Measurements from ENCODE around the gene SCAP.
"Not testable (repeated sequence)": the region's sequence is repeated elsewhere in the genome, so short reads cannot be mapped to it uniquely, and the experiment has no call there.

The SCAP gene

DNA sequence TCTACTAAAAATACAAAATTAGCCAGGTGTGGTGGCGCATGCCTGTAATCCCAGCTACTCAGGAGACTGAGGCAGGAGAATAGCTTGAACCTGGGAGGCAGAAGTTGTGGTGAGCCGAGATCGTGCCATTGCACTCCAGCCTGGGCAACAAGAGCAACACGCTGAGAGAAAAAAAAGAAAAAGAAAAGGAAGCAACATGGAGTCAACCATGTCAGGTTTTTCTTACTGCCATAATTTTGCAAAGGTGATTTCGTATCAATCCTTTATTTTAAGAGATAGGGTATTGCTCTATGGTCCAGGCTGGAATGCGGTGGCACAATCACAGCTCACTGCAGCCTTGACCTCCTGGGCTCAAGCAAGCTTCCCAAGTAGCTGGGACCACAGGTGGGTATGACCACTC lies 4.5 kb upstream of the SCAP start:
- DNase-seq, result not testable (repeated sequence)

DNA sequence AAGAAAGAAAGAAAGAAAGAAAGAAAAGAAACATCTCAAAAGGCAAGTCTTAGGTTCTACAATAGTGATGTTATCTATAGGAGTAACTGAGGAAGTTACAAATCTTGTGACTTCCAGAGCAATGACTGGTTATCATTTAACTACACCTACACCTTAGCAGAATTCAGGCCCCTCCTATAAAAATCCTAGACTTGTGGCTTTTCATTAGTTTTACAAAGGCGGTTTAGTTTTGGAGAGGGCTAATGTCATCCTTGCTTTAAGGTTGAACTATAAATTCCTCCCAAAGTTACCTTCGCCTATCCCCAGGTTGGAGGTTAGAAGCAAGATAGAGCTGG lies 4.1 kb upstream of the SCAP start:
- DNase-seq, result no peak

DNA sequence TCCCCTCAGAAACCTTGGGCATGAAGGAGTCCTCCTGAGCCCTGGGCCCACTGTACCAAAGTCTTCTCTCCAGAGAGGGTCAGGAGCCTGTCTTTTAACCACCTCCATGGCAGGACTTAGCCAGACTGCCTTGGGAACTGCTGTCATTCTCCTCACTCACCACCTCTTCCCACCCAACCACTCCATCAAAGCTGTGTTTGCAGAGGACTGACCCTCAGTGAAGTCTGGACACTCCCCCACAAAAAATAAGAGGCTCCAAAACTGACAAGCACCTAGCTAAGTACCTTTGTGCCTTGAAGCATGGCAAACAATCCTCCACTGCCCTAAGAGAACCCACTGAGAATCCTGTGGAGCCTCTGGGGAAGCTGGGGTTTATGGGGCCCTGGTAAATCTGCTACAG lies 2.3 kb upstream of the SCAP start:
- no peak for DNase-seq

DNA sequence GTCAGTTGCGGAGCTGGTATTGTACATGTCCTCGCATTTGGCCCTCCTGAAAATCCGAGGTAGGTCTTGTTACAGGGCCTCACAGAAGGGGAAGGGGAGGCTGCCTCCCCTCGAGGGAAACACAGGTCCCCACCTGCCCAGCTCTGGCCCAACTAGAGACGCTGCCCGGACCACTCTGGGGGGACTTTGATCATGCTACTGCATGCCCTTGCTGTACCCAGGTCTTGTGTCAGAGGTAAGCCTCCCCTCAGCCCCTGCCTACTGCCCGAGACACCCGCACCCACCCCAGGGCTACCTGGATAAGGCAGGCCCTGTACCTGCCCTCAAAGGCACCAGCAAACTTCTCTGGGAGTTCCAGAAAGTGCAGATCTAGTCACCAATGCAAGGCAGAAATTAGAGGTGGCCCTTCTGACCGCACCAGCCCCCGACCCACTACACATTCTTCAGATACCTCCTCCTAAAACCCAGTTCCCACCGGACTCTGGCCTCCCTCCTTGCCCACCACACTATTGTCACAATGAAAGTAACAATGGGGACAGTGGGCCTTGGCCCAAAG lies 981 bp upstream of the SCAP start:
- DNase-seq, result no peak

DNA sequence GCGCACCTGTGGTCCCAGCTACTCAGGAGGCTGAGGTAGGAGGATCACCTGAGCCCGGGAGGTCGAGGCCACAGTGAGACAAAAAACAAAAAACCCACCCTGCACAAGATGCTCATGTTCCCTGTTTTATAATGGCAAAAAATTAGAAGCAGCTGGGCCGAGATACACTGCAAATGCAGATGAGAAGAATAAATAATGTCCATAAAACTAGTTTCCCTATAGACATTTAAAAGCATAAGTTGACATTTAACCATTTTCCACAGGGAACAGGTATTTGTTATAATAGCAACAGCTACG lies 537 bp upstream of the SCAP start:
- no peak for DNase-seq

DNA sequence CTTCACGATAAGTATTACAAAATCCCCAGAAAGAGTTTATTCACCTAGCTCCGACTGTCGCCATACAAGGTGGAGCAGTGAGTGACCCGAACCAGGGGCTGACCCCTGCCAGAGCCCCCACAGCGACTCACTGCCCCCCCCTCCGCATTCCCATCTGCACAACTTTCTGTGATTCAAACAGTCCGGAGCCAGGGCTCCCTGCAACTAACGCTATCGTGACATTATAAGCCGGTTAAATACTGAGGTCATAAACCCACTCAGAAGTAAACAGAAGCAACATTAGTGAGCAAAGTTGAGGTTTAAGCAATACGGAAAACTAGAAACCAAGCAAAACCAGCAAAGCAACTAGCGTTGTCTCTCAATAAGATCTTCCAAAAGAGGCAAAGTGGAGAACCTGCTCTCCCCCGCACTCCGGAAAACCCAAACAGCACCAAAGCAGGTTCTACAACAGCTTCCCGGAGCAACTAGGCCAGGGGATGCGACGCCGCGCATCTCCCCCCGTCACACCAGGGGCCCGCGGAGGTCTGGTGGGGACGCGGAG lies 642 bp downstream of the SCAP start:
- no peak for DNase-seq

DNA sequence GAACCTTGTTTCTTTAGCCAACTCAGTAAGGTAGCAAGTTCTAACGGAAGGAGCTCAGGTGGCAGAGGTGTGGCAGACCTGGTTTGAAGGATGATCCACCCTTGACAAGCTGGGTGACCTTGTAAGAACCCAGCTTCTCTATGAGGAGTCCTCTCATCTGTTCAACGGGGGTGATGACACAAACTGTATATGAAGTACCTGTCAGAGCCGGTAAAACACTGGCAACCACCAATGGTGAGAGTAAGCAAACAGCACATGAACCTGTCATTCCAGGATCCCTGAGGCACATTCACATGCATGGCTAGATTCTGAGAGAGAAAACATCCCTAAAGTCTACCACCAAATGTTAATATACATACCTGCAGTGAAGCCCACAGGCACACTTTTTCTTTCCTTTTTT lies 2.4 kb downstream of the SCAP start:
- DNase-seq, result no peak

DNA sequence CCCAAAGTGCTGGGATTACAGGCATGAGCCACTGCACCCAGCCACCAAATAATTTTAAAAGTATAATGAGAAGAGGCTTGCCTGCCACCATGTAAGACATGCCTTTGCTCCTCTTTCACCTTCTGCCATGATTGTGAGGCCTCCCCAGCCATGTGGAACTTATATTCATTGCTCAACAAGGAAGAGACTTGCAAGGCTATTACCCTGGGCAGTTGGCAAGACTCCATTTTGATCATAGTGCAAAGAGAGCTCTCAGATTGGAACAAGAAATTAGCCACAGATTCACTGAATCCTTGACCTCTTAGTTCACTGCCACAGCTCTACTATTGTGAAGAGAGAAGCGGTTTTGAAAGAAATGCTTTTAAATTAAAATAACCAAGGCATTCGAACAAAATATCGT lies 6.1 kb downstream of the SCAP start:
- no peak for DNase-seq

DNA sequence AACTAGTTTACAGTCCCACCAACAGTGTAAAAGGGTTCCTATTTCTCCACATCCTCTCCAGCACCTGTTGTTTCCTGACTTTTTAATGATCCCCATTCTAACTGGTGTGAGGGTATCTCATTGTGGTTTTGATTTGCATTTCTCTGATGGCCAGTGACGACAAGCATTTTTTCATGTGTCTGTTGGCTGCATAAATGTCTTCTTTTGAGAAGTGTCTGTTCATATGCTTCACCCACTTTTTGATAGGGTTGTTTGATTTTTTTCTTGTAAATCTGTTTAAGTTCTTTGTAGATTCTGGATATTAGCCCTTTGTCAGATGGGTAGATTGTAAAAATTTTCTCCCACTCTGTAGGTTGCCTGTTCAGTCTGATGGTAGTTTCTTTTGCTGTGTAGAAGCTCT lies 7.4 kb downstream of the SCAP start:
- DNase-seq, result not testable (repeated sequence)

DNA sequence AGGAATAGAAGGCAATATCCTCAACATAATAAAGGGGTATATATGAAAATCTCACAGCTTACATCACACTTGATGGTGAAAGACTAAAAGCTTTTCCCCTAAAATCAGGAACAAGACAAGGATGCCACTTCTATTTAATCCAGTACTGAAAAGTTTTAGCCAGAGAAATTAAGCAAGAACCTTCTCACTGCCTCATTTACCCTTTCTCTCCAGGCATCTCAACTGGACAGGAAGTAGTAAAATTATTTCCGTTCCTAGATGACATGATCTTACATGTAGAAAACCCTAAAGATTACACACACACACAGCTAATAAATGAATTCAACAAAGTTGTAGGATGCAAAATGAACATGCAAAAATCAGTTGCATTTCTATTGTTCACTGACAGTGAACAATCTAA lies 11.2 kb downstream of the SCAP start:
- DNase-seq, result no peak

DNA sequence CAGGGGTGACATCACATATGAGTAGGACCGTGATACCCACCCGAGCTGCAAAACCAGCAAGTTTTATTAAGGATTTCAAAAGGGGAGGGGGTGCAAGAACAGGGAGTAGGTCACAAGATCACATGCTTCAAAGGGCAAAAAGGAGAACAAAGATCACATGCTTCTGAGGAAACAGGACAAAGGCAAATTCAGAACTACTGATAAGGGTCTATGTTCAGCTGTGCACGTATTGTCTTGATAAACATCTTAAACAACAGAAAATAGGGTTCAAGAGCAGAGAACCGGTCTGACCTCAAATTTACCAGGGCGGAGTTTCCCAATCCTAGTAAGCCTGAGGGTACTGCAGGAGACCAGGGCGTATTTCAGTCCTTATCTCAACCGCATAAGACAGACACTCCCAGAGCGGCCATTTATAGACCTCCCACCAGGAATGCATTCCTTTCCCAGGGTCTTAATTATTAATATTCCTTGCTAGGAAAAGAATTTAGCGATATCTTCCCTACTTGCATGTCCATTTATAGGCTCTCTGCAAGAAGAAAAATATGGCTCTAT lies 16.1 kb downstream of the SCAP start:
- DNase-seq, result not testable (repeated sequence)

DNA sequence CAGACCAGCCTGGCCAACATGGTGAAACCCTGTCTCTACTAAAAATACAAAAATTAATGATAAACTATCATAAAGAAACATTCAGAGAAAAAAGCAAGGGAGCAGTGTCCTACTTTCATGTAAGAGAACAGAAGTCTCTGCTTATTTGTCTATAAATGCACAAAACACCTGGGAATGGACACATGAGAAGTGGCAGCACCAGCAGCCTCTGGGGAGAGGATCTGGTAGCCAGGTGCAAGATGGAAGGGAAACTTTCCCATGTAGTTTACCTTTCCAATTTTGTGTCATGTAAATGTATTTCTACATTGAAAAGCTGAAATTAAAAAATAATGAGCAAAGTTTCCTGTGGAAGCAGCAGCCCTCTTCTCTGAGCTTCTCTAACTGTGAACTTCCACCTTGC lies 18.8 kb downstream of the SCAP start:
- no peak for DNase-seq

DNA sequence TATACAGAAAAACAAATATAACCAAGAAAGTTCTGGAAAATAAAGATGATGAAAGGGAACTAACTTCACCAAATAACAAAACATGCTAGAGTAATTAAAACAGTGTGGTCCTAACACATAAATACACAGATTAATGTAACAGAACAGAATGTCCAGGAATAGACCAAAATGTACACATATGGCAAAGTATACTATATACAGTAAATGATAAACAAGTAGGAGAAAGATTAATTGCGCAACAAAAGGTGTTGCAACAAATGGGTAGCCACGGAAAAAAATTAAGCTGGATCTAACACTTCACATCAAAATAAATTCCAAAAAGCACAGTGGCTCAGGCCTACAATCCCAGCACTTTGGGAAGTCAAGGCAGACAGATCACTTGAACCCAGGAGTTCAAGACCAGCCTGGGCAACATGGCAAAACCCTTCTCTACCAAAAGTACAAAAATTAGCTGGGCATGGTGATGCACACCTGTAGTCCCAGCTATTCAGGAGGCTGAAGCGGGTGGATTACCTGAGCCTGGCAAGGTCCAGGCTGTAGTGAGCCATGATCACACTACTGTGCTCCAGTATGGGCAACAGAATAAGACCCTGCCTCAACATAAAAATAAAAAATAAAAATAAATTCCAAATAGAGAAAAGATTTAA lies 19.8 kb downstream of the SCAP start:
- no peak for DNase-seq

DNA sequence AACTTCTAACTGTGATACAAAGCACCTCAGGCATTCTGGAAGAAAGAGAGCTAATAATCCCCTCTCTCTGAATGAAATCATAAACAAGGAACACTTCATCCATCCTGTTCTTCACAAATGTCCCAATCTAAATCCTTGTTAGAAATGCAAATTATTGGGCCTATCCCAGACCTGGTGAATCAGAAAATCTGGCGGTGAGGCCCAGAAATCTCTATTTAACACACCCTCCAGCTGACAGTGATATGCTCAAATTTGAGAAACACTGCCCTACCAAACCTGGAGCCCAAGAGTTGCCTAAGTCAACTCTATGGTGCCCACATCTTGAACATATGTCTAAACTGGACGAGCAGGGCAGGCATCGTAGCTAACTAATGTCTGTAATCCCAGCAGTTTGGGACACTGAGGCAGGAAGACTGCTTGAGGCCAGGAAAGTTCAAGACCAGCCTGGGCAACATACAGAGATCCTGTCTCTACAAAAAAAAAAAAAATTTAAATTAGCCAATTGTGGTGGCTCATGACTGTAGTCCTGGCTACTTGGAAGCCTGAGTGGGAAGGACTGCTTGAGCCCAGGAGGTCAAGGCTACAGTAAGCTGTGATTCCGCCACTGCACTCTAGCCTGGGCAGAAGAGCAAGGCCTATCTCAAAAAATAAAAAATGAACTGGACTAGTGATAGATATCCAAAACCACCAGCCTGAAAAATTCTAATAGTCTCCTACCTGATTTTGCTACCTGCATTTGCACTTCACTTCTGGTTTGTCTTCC lies 23.1 kb downstream of the SCAP start:
- no peak for DNase-seq

DNA sequence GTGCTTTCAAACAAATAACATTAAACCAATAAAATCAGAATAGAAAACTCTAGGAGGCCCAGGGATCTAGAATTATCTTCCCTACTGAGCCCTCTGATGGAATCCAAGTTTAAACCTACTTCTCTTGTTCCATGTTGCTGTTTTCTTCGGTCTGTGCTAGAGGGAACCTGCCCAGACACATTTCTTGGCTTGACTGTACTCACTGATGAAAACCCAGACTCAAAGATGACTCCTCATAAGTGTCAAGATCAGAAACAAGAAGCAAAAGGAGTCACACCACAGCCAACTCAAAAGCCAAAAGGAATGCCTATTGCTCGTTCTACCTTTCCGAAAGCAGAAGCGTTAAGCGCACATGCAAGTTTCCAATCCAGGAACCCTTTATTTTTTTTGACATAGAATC lies 31.6 kb downstream of the SCAP start:
- DNase-seq, result no peak

DNA sequence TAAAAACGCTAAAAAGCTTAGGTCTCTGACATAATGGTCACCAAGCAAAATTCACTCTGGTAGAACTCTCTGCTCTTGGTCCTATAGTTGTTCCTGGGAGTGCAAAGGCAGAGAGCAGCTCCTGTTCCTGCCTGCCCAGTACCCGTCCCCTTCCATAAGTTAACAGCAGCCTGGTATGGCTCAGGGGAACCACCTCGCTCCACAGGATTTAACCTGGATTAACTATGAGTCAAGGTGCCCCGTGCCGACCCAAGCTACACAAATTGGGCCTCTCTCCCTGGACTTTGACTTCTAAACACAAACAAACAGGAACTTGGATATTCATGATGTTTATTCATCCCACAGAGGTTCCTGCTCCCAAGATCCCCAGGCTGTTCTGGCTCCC lies 32.1 kb downstream of the SCAP start:
- no peak for DNase-seq

DNA sequence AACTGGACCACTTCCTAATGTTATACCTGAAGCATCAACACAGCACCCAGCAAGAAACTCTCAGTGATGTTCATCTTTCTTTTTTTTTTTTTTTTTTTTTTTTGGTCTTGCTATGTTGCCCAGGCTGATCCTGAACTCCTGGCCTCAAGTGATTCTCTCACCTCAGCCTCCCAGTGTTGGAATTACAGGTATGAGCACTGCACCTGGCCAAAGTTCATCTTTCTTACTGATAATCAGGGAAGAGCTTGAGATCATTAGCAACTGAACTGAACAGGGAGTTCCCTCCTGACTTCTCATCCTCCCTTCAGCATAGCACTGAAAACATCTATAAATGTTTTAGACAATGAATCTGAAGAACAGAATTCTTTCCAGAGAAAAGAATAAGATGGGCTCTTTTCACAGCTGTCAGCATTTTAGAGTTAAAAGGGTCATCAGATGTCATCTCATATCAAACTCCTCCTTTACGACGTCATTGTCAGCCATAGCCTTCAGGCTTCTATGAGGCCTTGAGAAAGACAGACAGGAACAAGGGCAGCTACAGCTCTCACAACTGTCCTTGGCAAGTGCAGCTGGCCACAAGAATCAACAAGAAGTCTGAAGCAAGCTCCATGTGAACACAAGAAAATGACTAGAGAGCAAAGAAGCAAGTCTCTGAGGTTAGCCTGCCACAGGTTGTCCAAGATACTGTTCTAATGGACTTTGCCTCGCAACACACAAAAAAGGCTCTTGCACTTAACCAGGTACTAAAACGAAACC lies 33.8 kb downstream of the SCAP start:
- DNase-seq, result no peak

DNA sequence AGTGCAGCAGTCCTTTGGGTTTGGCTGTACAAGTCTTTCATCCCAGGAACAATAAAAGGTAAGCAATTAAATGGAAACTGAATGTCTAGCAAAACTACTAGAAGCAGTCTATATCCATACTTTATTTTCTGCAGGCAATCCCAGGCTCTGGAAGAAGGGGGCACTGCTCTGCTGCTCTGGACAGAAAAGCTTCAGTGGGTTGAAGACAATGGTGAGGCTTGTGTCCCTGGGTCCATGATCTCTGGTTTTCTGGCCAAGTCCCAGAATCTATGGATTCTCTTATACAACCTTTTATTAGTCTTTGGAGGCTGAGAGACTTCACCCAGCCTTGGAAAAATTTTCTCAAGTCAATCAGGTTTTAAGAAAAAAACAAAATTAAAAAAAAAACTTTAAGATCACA lies 35.6 kb downstream of the SCAP start:
- DNase-seq, result no peak

DNA sequence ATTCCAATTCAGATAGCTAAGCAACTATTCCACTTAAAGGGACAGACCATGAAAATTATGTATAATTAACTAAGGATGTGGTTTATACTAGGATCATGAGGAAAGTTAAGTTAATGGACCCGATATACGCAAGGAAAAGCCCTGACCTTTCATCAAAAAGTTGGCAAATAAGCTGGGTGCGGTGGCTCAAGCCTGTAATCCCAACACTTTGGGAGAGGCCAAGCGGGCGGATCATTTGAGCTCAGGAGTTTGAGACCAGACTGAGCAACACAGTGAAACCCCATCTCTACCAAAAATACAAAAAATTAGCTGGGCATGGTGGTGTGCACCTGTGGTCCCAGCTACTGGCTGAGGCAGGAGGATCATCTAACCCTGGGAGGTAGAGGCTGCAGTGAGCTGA lies 39.6 kb downstream of the SCAP start:
- DNase-seq, result no peak

DNA sequence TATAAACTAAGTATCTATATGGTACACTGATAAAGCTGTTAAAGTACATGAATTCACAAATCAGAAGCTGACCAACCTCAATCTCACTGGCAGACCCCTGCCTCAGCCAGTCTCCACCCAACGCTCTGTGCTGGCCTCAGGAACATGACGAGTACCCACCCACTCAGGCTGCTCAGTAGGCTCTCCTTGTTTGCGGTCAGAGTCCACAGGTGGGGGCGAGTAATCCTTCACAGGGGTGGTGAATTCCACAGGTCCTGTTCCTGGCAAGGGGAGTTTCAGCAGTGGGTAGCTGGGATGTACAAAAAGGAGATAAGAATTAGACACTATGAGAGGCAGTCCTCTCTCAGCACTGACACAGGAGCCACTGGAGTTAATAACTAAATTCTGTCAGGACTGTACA lies 40.9 kb downstream of the SCAP start:
- no peak for DNase-seq

DNA sequence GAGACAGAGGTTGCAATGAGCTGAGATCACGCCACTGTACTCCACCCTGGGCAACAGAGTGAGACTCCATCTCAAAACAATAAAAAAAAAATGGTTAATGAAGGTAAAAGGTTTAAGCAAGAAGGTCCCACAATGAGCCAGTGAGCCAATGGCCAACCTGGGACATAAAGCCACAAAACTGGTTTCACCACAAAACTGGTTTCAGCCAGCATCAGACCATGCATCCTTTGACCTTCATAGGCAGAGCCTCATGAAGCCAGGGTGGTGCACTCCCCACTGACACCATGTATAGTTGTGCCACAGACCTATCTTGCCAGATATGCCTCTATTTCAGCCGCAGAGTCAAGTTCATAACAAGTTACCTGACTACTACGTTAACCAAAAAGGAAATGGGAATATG lies 41.9 kb downstream of the SCAP start:
- no peak for DNase-seq

DNA sequence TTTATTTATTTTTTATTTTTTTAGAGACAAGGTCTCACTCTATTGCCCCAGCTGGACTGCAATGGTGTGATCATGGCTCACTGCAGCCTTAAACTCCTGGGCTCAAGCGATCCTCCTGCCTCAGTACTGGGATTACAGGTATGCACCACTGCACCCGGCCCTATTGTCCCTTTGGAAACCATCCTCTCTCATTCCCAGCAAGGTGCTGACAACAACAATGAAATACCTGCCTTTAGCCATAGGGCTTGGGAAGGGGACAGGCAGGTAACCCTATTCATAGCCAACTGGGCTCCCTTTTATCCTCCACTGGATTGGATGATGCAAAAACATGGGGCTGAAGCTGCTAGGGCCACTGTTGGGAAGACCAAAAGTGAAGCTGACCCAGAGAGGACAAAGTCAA lies 43.1 kb downstream of the SCAP start:
- no peak for DNase-seq

DNA sequence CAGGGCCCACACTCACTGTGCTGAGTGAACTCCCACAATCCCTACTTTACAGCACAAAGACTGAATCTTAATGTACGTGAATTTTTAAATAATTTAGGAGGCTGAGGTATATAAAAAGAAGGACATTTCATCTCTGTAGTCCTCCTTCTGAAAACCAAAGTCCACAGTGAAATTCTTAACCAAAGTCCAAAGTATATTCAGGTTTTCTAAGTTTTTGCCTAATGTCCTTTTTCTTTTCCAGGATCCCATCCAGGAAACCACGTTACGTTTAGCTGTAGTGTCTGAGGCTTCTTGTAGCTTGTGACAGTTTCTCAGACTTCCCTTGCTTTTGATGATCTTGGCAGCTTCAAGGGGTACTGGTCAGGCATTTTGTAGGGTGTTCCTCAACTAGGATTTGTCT lies 44.5 kb downstream of the SCAP start:
- no peak for DNase-seq

DNA sequence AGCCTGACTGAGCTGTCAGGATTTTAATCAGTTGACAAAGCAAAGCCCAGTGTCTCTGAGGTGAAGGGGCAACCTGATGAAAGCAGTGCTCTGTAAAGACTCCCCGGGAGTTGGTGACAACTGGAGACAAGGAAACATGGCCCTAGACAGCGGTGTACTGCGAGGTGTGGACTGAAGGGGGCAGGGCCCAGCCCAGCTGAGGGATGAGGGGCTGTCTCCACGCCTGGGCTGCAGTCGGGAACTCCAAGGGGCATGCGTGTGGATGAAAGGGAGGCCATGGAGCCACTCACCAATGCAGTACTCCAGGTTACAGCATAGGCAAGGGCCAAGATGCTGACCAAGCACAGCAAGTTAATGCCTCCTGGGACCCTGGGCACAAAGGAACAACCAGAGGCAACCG lies 45.1 kb downstream of the SCAP start:
- DNase-seq, result no peak

Data from left hindlimb (tissue), 1 donor.